Activated naive CD4-positive, alpha-beta T cell treated with anti-CD3 and anti-CD28 coated beads, Interleukin-2, amount 50 U/mL, for 72 hours (primary cell): Measurements from ENCODE around the gene PTPRM. TPM values are rescaled to one million over a fixed set of nuclear protein-coding genes. Genes with fewer than 3 reads are reported as not detected.

Experiments used
- ATAC-seq, 2 donors: fragments of 150-1000 bp; cut with Tn5 transposase; 2 replicates each; pipeline ENCODE4 v1.10.0; 2021; ENCODE audit warnings: mild to moderate bottlenecking in 2 of 2, moderate library complexity in 2 of 2
- DNase-seq, 2 donors: peaks; one replicate each; pipeline ENCODE4 v3.0.0; 2021 to 2022; ENCODE audit warnings: low spot score in 2 of 2
- H3K27ac Mint-ChIP-seq, 2 donors: one replicate each; pipeline ENCODE4 v1.8.0; 2022; ENCODE audit warnings: mild to moderate bottlenecking in 2 of 2, mixed read lengths in 2 of 2
- H3K36me3 Mint-ChIP-seq, 2 donors: one replicate each; pipeline ENCODE4 v1.8.0; 2022; ENCODE audit warnings: mixed read lengths in 2 of 2
- H3K9me3 Mint-ChIP-seq, 2 donors: one replicate each; pipeline ENCODE4 v1.8.0; 2022; ENCODE audit warnings: mixed read lengths in 2 of 2
- total RNA-seq, 2 donors: library from RNA; stranded (reverse); gene quantifications; one replicate each; pipeline ENCODE4 v1.2.3, GENCODE V29; 2022

Gene PTPRM
- total RNA-seq, 2 donors from 2014 or later, result 1.7 to 2.8 TPM

DNA sequence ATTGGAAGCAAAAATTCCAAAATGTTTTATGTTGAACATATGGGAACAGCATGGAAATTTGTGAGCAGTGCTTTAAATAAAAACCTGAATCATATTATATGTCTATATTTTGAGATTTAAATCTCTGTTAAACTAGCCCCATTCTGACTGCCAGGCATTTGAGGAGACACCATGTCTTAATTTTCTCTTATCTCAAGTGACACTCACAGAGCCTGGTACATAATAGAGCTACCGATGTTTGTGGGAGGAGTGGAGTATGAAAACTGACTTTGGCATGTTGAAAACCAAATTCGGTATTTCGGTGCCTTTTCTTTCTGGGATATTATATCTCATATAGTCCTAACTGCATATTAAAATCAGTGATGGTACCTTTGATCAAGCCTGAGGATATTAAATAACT, 124.1 kb downstream of the PTPRM start:
- ATAC-seq (no peak), DNase-seq (no peak)
- Mint-ChIP-seq H3K9me3 (peaks cover 9% of the 10 kb centered on the region in 2 donors), H3K36me3 (no peaks in the 10 kb centered on the region), H3K27ac (no peak overlapping the region)

DNA sequence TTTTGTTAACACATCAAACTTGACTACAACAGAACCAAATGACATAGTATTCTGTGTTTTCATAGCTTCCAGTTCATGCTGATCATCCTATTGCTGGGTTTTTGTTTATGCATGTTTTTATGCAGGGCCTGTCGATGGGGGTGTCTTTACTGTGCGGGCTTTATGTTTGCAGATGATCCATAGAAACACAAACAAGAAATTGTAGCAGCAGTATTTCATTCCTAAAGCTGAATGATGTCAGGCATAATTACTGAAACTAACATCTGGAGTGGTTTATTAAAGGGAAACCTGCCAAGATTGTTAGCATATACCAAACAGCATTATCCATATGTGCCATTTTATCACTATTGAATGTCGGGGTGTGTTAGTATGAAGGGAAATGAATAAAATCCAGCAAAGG, 129.7 kb downstream of the PTPRM start:
- peaks cover 9% of the 10 kb centered on the region in 2 donors for H3K9me3 Mint-ChIP-seq
- no peaks in the 10 kb centered on the region for H3K36me3 Mint-ChIP-seq
- no peak overlapping the region for H3K27ac Mint-ChIP-seq
- DNase-seq (no peak), ATAC-seq (no peak)

DNA sequence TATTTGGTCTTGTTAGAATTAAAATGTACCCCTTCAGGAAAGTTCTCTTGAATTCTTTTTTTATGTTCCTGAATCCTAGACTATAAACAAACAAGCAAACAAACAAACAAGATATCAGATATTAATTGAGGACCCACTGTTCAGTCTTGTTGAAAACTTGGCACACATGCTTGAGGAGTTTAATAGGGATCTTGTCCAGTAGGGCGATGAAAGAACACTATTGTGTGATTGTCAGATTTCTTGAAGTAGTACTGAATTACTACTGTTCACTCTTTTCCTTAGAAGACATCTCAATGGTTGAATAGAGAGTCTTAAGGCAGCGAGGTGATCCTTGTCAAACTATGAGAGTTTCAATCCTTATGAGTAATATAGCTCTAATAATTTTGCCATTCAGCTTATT, 130.2 kb downstream of the PTPRM start:
- no peaks in the 10 kb centered on the region for H3K36me3 Mint-ChIP-seq
- peaks cover 9 to 10% of the 10 kb centered on the region in 2 donors for H3K9me3 Mint-ChIP-seq
- DNase-seq, result no peak
- ATAC-seq, result no peak
- no peak overlapping the region for H3K27ac Mint-ChIP-seq

DNA sequence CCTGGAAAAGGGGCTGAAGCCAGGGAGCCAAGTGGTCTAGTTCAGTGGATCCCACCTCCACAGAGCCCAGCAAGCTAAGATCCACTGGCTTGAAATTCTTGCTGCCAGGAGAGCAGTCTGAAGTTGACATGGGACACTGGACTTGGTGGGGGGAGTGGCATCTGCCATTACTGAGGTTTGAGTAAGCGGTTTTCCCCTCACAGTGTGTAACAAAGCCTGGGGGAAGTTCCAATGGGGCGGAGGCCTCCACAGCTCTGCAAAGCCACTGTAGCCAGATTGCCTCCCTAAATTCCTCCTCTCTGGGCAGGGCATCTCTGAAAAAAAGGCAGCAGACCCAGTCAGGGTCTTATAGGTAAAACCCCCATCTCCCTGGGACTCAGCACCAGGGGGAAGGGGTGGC, 144.4 kb downstream of the PTPRM start:
- Mint-ChIP-seq H3K9me3 (peaks cover 13 to 22% of the 10 kb centered on the region in 2 donors), H3K36me3 (peaks cover 11 to 14% of the 10 kb centered on the region in 2 donors), H3K27ac (no peak overlapping the region)
- ATAC-seq (no peak), DNase-seq (no peak)

DNA sequence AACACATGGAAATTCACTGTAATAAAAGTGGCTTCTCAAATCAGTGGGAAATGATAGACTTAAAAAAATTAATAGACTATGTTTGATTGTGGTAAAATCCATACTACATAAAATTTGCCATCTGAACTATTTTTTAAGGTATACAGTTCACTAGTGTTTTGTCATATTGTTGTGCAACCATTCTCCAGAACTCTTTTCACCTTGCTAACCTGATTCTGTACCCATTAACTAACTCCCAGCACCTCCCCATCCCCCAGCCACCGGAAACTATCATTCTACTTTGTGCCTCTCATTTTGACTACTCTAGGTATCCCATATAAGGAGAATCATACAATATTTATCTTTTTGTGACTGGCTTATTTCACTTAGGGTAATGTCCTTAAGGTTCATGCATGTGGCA, 153.3 kb downstream of the PTPRM start:
- peaks cover 4 to 5% of the 10 kb centered on the region in 2 donors for H3K9me3 Mint-ChIP-seq
- DNase-seq, result no peak
- H3K36me3 Mint-ChIP-seq, result no peaks in the 10 kb centered on the region
- ATAC-seq, result no peak
- H3K27ac Mint-ChIP-seq, result no peak overlapping the region

DNA sequence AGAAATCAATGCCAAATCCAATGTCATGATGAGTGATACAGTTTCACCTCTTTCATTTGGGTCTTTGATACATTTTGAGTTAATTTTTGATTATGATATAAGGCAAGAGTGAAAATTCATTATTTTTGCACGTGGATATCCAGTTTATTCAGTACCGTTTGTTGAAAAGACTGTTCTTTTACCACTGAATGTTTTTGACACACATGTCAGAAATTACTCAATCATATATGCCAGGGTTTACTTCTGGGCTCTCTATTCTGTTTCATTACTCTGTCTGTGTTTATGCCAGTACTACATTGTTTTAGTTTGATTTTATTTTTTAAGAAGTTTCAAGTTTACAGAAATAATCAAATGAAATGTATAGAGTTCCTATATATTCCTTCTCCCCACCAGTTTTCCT, 154.4 kb downstream of the PTPRM start:
- no peak overlapping the region for H3K27ac Mint-ChIP-seq
- DNase-seq, result no peak
- H3K36me3 Mint-ChIP-seq, result no peaks in the 10 kb centered on the region
- H3K9me3 Mint-ChIP-seq, result peaks cover 4 to 5% of the 10 kb centered on the region in 2 donors
- no peak for ATAC-seq

DNA sequence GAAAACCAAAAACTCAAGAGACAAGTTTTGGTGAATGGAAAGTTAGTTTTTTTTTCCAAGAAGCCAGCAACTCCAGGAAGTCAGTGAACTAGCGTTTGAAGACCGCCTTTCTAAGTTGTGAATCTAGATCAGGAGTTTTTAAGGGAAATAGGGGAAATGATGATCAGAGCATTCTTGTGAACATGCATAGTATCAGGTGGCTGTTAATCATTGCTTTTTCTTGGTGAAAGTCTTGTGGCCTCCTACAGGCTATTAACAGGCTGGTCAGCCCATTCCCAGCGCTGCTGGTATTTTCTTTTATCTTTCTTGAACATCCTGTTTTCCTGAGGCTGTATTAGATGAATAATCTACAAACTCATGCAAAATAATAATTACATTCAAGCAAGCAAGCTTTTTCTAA, 155.8 kb downstream of the PTPRM start:
- Mint-ChIP-seq H3K9me3 (peaks cover 4 to 5% of the 10 kb centered on the region in 2 donors), H3K36me3 (no peaks in the 10 kb centered on the region), H3K27ac (no peak overlapping the region)
- DNase-seq (no peak), ATAC-seq (no peak)

DNA sequence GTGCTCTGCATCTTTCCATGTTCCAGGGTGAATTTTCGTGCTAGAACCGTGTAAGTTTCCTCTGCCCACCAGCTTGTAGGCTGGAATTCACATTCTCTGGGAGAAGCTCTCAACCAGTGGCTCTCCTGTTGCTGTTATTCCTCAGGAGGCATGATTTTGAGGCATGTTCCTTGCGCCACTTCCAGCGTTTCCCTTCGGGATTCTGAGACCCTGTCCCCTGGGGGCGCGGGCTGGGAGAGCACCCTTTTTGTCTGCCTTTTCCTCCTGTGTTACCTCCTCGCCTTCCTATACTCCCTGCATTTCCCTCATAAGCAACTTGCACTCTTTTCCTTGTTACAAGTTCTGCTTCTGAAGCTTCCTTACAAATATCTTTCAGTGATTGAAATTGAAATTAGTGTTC, 156.4 kb downstream of the PTPRM start:
- Mint-ChIP-seq H3K9me3 (peaks cover 4 to 5% of the 10 kb centered on the region in 2 donors), H3K27ac (no peak overlapping the region), H3K36me3 (no peaks in the 10 kb centered on the region)
- DNase-seq, result no peak
- no peak for ATAC-seq

DNA sequence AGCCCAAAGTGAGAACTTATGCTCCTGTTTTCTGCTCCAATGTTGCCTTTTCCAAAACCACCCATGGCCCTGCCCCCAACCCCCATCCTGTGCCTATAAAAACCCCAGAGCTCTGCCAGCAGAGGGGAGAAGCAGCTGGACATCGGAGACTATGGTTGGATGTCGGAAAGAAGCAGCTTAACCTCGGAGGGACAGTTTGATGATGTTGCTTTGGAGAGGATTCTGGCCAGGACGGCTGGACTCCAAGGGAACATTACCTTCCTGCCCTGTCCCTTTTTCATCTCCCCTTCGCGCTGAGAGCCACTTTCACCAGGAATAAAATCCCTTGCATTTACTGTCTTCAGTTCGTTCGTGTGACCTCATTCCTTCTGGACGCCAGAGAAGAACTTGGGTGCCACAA, 158.4 kb downstream of the PTPRM start:
- Mint-ChIP-seq H3K36me3 (no peaks in the 10 kb centered on the region), H3K27ac (no peak overlapping the region), H3K9me3 (peaks cover 4 to 5% of the 10 kb centered on the region in 2 donors)
- ATAC-seq, result no peak
- DNase-seq, result no peak

DNA sequence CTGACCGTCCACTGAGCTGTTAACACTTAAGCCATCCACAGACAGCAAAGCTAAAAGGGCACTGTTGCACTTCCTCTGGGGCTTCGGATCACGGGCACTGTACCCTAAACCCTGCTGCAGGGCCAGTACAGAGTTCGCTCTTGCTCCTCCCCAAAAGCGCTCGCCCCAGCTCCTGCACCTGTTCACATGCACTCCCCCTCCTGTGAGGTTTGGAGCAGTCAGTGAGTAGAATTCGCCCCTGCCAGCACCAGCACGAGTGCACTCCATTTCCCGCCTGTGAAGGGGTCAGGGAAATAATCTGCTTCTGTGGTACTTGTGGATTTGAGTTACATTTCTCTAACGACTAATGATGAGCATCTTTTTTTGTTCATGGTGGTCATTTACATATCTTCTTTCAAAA, 158.8 kb downstream of the PTPRM start:
- no peaks in the 10 kb centered on the region for H3K36me3 Mint-ChIP-seq
- DNase-seq, result no peak
- ATAC-seq, result no peak
- H3K9me3 Mint-ChIP-seq, result peaks cover 4 to 5% of the 10 kb centered on the region in 2 donors
- no peak overlapping the region for H3K27ac Mint-ChIP-seq

DNA sequence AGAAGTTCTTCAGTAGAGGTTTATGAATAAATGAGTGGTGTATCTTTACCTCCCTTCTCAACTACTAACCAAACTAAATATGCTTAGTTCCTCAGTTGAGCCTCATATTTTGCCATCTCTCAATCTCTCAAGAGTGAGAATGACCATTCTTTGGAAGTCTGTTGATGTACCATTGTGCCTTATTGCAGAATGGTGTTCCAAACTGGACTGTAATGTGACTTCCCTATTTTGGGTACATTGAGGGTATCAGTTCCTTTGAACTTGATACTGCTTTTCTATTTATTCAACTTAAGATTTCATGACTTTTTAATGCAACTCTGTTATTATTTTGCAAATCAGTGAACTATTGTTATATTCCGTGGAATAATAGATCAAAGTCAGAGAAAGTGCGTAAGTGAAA, 159.4 kb downstream of the PTPRM start:
- ATAC-seq (no peak), DNase-seq (no peak)
- no peaks in the 10 kb centered on the region for H3K36me3 Mint-ChIP-seq
- H3K9me3 Mint-ChIP-seq, result peaks cover 4 to 5% of the 10 kb centered on the region in 2 donors
- no peak overlapping the region for H3K27ac Mint-ChIP-seq

DNA sequence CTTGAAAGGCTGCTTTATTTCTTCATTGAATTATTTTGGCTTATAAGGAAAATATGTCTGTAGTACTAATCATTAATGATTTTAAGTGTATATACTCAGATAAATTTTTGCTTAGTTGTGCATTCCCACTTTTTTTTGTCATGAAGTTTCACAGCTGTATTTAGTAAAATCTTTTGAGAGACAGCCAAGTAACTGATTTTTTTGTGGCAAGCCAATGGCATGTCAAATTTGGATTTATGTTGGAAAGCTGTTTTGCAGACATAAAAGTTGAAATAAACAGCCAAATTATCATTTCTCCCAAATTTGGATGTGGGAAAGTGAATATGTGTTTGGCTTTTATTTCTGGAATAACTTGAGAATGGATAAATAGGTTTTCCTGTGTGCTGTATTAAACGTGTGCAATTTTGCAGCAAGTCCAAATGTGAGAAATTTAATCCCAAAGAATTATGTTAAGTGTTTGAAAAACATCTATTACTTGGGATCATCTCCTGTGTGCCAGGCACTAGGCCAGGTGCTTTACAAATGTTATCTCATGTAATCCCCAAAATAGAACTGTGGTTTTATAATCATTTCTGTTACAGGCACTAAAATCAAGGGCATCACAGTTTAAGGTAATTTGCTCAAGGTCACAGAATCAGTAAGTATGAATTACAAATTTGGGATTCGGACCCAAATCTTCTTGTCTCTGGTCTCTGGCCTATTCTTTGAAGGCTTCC, 160.4 kb downstream of the PTPRM start:
- no peak overlapping the region for H3K27ac Mint-ChIP-seq
- ATAC-seq, result no peak
- H3K9me3 Mint-ChIP-seq, result peaks cover 4 to 5% of the 10 kb centered on the region in 2 donors
- H3K36me3 Mint-ChIP-seq, result no peaks in the 10 kb centered on the region
- no peak for DNase-seq

DNA sequence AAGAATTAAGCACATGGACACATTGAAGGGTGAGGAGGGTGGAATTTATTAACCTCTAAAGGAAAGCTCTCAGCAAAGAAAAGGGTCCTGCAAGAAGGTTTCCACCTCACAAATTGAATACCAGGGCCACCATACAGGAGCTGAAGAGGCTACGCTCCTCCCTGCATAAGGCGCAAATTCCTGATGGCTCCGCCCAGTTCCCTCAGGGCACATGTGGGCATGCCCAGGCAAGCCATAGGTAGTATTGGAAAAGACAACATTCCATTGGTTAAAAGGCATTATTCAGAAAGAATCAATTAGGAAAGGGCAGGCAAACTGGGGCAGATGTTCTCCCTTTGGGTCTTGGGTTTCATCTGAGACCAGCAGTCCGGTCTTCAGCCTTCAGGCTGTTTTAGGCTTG, 161.2 kb downstream of the PTPRM start:
- H3K27ac Mint-ChIP-seq, result no peak overlapping the region
- peaks cover 4 to 5% of the 10 kb centered on the region in 2 donors for H3K9me3 Mint-ChIP-seq
- no peaks in the 10 kb centered on the region for H3K36me3 Mint-ChIP-seq
- DNase-seq (no peak), ATAC-seq (no peak)

DNA sequence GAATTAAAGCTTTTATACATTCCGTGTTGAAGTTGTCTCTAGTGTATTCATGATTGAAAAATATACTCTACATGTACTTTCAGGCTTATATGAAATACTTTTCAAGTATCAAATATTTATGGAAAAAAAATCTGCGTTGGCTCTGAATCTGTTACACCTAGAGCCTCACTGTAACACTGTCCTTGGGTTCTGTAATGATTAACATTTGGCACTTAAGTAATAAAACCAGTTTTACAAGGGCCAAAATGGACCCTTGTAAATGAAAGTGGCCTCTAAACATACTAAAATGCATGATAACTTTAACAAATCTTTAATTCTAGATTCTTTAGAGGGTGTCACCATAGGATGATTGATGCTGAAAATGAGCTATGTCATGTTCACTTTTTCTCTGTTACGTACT, 162.8 kb downstream of the PTPRM start:
- ATAC-seq (no peak), DNase-seq (no peak)
- H3K9me3 Mint-ChIP-seq, result no peaks in the 10 kb centered on the region
- no peaks in the 10 kb centered on the region for H3K36me3 Mint-ChIP-seq
- no peak overlapping the region for H3K27ac Mint-ChIP-seq

DNA sequence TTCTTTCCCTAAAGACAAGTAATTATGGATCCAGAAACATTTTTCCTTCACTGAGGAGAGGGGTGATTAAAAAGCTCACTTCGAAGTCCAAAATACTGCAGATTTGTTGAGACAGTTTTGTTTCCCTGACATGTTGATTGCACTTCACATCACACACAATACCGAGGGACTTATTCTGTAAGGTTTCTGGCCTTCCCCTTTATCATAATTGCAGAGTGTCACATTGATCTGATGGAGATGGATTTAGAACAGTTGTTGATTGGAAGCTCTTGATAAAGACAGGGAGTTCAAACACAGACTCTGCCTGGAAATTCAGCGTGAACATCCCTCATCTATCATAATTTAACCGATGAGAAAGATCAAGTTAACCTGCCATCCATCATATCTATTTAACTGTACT, 163.6 kb downstream of the PTPRM start:
- no peaks in the 10 kb centered on the region for H3K36me3 Mint-ChIP-seq
- peaks cover 0 to 4% of the 10 kb centered on the region in 2 donors for H3K9me3 Mint-ChIP-seq
- DNase-seq, result no peak
- no peak overlapping the region for H3K27ac Mint-ChIP-seq
- no peak for ATAC-seq

DNA sequence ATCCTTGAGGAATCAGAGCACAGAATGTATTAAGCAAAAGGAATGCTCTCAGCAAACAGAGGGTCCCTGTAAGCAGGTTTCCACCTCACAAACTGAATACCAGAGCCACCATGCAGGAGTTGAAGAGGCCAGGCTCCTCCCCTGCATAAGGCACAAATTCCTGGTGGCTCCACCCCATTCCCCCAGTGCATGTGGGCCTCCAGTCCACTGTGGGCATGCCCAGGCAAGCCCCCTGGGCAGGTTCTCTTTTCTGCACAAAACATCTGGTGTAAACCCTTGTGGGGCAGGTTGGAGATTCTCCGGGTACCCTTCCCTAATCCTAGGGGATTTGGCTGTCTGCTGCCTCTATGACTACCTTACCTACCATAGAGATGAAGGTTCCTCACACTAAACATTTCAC, 166.5 kb downstream of the PTPRM start:
- Mint-ChIP-seq H3K9me3 (peaks cover 0 to 8% of the 10 kb centered on the region in 2 donors), H3K36me3 (peaks cover 0 to 4% of the 10 kb centered on the region in 2 donors), H3K27ac (peak overlapping the region in 1 of 2 donors; percentile 47)
- no peak for DNase-seq
- ATAC-seq, result no peak

DNA sequence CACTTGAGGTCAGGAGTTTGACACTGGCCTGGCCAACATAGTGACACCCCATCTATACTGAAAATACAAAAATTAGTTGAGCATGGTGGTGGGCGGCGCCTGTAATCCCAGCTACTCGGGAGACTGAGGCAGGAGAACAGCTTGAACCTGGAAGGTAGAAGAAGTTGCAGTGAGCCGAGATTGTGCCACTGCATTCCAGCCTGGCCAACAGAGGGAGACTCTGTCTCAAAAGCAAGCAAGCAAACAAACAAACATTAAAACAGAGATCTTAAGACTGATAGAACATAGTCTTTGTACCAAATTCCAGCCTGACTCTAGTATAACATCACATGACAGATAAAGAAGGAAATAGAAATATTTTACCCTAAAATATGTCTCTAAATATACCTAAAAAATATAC, 168.1 kb downstream of the PTPRM start:
- DNase-seq (no peak), ATAC-seq (no peak)
- peaks cover 0 to 4% of the 10 kb centered on the region in 2 donors for H3K36me3 Mint-ChIP-seq
- peaks cover 0 to 8% of the 10 kb centered on the region in 2 donors for H3K9me3 Mint-ChIP-seq
- H3K27ac Mint-ChIP-seq, result no peak overlapping the region

DNA sequence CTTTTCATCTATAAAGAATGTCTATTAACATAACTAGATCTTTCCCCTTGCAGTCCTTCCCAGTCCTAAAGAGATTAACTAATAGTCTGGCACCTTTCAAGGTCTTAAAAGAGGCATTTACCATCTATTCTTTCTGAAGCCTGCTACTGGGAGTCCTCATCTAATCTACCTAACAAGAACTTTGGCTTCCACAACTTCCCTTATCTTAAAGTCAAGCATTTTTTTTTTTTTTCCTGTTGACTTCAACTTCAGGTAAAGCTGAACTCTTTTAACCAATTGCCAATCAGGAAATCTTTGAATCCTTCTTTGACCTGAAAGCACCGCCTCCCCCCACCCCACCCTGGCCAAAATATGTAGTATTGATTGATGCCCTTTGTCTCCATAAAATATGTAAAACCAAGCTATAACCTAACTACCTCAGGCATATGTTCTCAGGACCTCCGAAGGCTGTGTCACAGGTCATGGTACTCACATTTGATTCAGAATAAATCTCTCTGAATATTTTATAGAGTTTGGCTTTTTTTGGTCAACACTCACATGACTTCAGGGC, 168.6 kb downstream of the PTPRM start:
- Mint-ChIP-seq H3K27ac (no peak overlapping the region), H3K36me3 (peaks cover 0 to 4% of the 10 kb centered on the region in 2 donors), H3K9me3 (peaks cover 0 to 8% of the 10 kb centered on the region in 2 donors)
- ATAC-seq (no peak), DNase-seq (no peak)
